HG03159 (cell line): Measurements from ENCODE around the gene AREG.

Experiments used
- ATAC-seq: cut with Tn5 transposase; IDR thresholded peaks from one replicate; pipeline ENCODE4 v1.9.1; 2021; ENCODE audit warnings: mild to moderate bottlenecking, moderate library complexity; ENCODE audit not compliant: unreplicated experiment

The AREG gene

DNA sequence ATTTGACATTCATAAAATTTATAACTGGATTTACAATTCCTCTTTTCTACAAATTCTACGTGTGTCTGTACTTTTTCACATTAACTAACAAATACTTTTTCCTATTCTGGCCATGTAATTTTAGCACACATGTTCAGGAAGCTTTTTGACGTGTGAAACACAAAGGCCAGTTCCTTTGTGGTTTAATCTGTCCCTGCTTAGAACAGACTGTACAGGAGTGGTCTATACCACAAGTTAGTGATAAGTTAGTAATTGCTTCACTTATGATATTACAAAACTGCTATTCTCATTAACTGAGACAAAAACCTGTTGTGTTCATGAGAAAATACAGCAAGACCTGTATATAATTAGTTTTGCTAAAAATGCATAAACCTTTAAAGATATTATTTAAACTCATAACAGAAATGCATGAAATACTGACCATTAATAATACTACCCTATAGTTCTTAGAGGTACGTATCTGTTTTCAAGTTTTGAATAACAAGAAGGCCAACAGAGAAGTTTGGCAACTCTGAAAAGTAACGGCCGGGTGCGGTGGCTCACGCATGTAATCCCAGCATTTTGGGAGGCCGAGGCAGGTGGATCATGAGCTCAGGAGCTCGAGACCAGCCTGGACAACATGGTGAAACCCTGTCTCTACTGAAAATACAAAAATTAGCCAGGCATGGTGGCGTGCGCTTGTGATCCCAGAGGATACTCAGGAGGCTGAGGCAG, 13.7 kb upstream of the AREG start:
- peak; percentile 89 for ATAC-seq

DNA sequence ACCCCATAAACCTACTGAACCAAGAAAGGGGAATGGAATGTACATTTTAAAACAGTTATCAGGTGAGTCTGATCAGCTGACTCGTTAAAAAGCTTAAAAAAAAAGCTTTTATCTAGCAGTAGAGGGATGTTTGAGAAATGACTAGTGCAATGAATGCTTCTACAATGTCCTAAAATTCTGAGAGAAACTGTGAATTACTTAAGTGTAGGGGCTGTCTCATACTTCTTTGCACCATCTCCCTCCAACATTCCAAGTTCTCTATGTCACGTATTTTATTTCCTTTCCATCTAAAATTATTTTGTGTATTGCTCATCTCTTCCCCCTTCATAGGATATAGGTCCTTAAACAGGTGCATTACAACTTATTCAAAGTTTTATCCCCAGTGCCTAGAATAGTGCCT, 11.9 kb upstream of the AREG start:
- no peak for ATAC-seq

DNA sequence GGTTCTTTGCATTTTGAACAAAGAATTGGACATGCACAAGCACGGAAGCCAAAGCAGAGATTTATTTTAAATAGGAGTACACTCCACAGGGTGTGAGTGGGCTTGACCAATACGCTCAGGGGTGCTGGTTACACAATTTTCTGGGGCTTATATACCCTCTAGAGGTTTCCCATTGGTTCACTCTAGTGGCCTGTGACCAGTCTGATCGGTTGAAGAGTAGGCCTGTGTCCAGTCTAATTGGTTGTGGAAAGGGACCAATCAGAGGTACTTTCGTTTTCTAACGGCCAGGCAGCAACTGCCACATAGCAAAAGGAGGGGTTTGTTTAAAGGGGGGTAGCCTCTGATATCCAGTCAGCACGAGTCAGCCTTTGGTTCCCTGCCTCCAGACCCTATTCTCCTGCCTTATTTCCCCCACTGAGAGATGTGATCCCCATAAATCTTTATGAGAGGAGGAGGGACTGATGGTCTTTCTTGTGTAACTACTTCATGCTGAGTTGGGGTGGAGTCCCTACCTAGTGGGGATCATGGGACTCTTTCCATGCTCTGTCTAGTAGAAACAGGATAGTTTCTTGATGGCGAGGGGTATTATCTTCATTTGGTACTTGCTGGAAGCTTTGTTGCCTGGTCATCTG, 11.3 kb upstream of the AREG start:
- no peak for ATAC-seq

DNA sequence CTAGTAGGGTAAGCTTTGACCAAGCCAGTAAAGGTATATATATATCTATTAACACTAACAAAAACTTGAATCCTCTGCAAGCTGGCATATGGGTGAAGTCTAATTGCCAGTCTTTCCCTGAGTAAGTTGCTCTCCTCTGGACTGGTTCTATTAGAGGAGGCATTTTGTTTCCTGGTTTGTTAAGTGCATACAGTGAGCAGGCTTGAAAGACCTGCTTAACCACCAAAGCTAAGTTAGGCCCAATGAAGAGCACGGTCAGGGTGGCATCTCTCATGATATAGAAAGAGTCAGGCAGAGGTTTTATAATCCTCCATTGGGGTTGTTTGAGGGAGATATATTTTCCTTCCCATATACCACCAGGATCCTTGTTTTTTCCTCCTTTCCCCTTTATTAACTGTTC, 9.6 kb upstream of the AREG start:
- ATAC-seq, result no peak

DNA sequence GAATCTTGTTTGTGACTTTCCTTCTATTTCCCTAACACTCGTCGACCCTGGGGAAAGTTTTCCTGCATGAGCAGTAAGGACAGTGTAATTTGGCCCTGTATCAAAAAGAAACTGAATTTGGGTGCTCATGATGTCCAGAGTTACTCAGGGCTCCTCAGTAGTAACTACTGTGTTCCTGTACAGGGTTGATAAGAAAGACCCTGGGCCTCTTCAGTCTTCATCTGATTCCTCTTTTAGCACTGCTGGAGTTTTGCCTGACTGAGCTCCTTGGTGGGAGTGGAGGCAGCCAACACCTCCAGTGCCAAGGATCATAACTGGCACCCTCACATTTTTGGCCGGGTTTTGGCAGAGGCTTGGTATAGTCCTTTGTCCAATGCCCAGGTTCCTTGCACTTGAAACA, 7.1 kb upstream of the AREG start:
- no peak for ATAC-seq

DNA sequence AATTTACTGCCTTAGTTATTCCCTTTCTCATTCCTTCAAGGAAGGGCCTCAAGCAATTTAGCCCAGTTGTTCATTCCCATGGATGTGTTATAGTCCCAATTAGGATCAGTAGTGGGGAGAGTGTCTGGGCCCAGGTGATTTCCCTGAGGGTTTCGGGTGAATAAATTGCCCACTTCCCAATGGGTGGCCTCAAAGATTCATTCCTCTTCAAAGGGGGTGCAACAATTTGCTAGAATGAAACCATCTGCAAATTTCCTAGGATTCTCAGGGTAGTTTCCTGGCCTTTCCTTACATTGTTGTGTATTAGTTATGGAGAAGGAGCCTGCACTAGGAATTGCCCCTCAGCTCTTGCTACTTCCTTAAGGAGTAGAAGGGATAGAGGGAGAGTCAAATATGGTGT, 6.3 kb upstream of the AREG start:
- no peak for ATAC-seq

DNA sequence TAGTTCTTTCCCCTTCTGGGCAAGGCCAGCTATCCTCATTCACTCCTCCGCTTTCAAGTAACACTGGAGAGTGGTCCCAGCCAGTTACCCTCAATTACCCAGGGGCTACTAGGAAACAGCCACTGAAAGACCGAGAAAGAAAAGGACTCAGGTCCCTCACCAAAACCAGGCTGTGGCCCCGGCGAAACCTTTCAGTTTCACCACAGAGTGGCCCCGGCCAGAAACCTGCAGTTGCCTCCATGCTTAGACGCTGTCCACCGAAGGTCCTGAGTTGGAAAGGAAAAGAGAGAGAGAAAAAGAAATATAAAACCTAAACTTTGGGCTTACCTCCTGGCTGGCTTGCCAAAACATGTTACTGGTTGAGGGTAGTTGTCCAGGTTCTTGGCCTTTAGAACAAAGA, 5.0 kb upstream of the AREG start:
- no peak for ATAC-seq

DNA sequence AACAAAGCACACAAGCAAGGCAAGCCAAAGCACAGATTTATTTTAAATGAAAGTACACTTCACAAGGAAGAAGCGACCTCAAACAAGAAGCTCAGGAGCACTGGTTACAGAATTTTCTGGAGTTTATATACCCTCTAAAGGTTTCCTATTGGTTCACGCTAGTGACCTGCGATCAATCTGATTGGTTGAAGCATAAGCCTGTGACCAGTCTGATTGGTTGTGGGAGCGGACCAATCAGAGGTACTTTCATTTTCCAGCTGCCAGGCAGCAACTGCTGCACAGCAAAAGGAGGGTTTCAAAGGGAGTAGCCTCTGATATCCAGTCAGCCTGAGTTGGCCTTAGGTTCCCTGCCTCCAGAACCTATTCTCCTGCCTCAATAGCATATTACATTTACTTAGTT, 4.6 kb upstream of the AREG start:
- ATAC-seq, result no peak

DNA sequence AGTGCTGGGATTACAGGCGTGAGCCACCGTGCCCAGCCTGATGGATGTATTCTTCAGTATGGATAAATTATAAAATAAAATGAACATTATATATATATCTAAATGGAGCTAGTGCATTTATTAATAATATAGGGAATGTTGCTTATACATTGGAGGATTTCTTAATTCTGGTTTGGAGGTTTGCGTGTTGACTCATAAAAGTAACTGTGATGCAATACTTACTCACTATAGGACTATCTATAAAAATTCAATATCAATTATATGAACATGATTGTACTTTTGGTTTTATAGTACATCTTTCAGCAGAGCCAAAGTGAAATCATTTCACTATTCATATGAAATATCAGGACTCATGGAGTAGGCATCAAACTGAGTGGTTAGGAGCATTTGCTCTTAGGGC, 3.2 kb upstream of the AREG start:
- no peak for ATAC-seq

DNA sequence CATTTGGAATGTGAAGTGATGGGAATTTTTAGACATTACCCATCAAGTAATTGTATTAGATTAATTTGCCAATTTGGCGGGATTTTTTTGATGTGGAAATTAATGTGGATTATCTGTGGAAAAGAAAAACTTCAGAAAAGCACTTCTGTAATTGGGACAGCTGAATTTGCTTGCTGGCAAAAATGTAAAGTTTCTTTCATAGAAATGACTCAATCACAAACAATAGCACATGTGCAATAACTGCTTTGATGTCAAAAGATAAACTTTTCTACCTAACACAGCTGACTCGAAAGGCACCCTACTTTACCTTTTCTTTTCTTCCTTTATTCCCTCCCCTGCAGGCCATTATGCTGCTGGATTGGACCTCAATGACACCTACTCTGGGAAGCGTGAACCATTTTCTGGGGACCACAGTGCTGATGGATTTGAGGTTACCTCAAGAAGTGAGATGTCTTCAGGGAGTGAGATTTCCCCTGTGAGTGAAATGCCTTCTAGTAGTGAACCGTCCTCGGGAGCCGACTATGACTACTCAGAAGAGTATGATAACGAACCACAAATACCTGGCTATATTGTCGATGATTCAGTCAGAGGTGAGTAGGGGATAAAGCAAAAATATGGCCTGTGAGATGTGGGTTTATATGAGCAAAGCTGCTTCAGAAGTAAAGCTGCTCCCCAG, 1.4 kb downstream of the AREG start:
- ATAC-seq, result no peak

DNA sequence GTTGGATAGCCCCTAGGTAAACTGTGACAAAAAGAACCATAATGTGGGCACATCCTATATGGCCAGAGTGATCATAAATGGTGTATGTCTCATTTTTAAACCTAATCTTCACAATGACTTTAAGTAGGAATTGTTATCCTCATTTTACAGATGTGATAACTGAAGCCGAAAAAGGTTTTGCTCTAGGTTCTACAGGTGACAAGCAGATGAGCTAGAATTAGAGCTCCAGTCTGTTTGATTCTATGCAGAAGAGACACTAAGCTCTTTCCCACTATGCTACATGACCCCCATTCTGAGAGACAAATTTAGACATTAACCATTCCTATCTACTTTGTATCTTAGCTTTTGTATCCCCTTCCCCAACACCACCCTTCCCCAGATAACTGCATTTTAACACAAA, 2.0 kb downstream of the AREG start:
- no peak for ATAC-seq

DNA sequence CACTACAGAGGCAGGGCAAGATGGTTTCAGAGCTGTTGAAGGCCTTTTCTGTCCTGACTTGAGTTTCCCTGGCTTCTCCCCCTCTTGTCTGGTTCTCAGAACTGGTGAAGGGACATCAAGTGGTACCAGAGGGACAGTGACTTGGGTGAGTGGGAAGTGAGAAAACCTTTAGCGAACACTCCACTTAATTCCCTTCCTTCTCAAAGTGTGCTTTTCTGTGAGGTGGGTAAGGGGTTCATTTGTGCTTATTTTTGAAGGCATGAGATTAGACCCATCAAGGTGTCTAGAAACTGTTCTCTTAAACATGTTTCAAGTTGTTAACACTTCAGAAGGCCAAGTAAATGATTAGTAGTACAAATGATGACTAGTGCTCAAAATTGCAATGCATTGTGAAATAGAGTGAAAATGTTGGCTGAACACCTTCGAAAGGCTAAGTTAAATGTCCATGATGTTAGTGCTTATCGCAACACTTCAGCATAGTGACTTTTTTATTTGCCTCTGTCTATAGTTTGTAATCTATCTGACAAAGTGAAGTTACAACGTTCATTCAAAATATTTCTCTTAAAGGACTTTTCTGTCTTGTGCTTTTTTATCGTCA, 2.8 kb downstream of the AREG start:
- no peak for ATAC-seq

DNA sequence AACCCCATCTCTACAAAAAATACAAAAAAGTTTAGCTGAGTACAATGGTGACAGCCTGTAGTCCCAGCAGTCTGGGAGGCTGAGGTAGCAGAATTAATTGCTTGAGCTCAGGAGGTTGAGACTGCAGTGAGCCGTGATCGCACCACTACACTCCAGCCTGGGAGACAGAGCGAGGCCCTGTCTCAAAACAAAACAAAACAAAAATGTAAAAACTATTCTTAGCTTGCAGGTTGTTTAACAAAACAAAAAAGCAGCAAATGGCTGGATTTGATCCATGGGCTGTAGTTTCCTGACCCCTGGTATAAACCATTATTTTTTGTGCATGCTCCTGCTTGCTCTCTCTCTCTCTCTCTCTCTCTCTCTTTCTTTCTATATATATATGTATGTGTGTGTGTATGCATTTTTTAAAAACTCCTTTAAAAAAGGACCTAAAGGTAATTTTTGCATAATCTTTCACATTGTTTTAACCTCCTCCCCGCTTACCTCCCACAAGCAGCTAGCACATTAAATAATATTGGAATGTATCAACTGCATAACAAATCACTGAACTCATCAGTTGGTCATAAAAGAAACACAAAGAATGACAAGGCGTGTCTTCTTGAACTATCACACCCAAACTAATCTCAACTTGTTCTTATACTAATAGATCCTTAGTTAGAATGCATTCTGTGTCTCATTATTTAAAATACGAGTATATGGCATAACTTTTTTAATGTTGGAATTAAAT, 4.8 kb downstream of the AREG start:
- ATAC-seq, result no peak

DNA sequence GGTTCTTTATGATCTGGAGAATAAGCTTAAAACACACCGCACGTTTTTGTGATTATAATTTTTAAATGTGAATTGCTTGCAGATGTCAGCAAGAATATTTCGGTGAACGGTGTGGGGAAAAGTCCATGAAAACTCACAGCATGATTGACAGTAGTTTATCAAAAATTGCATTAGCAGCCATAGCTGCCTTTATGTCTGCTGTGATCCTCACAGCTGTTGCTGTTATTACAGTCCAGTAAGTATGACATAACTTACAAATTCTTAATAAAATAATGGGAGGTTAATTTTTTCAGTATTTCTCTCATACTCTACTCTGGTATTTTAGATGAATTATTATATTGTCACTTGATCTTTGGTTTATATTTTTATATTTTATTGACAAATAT, 5.4 kb downstream of the AREG start:
- ATAC-seq, result no peak

DNA sequence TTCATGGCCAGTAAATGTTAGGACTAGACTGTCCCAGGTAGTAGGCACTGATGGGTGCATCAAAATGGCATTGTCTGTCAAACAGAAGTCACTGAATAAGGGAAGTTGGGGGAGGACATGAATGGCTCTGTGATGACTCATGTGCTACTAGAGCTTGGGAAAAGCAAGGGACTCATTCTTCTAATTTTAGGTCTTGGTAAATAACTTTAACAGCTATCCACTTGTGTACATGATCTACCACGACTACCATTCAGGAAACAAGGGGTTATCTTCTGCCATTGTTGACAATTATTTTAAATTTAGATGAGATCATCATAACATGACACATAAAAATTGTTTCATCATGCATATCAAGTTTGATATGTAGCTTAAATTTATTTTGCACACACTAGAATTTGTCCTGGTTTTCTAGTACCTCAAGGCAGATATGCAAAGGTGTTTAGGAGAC, 6.3 kb downstream of the AREG start:
- ATAC-seq, result no peak

DNA sequence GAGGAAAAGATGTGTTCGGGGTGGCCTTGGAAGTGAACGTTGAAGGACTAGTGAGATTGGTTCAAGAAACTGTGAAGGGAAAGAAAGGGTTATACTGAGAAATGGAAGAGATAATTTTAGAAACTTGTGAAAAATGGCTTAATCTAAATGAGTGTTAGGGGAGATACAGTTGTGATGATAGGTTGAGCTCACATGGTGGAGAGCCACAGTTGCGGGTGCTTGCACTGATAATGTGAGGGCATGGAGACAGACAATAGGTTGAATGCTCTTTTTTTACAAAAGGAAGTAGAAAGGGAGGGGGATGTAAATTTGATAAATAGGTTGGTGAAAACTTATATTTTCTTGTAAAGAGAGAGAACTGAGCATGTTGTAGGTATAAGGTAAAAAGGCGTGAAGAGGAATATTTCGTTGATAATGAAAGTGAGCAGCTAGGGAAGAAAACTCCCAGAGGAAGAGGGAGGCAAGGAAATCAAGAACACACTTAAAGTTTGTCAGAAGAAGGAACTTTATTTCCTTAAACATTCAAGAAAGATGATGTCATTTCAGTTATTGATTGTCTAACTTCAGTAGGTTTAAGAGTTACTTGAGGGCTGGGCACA, 8.2 kb downstream of the AREG start:
- no peak for ATAC-seq

DNA sequence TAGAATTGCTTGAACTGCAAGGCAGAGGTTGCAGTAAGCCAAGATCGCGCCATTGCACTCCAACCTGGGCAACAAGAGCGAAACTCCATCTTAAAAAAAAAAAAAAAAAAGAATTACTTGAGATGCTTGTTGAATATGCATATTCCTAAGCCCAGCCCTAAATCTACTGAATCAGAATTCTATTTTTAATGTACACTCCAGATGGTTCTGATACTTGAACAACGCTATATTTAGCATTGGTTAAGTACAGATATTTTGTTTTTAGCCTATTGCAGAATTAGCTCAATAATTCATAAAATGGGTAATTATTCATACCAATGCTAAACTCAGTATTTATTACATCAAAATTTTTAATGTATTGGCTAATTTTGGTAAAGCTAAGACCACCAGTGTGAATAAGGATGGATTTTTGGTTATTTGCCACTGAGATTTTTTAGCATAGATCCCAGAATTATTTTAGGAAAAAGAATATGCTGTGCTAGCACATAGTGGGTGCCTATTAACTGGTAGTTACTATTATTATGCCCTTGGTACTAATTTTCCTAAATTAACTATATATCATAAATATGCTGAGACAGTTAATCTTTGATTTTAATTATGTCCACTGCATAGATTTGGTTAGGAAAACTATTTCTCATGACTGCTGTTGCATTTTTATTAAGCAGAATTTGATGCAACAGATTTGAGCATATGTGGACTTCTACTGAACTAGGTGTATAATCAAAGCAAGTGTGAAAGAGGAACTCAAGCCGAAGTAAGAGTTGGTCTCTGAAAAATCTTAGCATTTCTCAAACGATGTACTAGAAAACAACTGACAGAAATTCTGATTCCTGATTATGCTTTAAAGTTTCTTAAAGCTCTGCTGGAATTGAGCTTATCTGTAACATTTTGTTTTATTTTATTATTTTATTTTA, 9.2 kb downstream of the AREG start:
- ATAC-seq, result no peak

DNA sequence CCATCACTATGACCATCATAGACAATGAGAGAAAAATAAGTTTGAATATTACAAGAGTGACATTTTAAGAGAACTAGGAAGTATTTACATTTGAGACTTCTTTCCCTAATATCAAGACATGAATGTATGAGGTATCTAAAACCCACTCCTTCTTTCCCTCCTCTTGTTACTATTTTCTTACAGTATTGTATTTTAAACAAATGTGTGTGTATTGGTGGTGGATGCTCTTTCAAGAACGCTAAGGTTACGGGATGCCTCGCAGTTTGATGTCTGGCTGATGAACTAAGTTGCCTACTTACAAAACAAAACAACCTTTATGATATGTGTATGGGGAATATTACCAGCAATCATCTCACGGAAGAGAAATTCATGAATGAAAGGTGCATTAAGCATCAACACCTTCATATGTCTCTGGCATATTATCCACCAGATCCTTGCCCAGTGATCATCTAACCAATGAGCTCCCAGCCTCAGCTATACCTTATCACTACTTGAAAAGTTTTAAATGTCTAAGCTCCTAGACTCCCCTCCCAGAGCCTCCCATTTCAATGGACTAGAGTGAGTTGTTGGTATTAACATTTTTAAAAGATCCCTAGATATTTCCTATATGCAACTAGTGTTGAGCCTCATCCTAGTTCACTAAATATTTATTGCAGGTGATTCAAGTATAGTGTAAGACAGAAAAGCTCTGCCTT, 10.6 kb downstream of the AREG start:
- no peak for ATAC-seq

DNA sequence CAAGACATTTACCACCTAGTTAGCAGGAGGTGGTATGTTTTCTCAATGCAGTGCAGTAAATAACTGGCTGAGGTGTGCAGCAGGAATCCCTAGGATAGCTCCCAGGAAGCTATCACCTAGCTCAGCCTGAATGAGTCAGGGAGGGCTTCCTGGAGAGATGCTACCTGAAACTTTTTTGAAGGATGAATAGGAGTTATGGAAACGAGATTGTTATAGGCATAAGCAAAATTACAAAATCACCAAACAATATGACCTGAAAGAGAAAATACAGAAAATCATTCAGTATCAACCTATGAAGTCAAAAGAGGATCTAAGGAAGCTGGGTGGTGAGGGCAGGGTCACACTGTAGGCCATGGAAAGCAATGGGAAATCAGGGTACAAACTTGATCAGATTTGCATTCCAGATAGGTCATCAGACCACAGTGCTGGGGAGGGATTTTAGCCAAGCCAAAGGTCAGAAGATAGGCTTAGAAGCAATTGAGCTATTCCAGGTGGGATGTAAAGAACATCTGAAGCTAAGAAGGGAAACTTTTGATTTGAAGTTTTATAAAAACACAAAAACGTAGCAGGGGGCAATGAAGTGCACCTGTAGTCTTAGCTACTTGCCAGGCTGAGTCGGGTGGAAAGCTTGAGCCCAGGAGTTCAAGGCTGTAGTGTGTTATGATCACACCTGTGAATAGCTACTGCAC, 11.3 kb downstream of the AREG start:
- no peak for ATAC-seq
